Activated effector memory CD4-positive, alpha-beta T cell treated with anti-CD3 and anti-CD28 coated beads, Interleukin-2, amount 50 U/mL, for 16 hours (primary cell): Measurements from ENCODE around the gene APOBEC3G.
"Not testable (repeated sequence)": the region's sequence is repeated elsewhere in the genome, so short reads cannot be mapped to it uniquely, and the experiment has no call there.

Experiments
- DNase-seq: peaks from one replicate; pipeline ENCODE4 v3.0.0-alpha.2; 2020

APOBEC3G gene

DNA sequence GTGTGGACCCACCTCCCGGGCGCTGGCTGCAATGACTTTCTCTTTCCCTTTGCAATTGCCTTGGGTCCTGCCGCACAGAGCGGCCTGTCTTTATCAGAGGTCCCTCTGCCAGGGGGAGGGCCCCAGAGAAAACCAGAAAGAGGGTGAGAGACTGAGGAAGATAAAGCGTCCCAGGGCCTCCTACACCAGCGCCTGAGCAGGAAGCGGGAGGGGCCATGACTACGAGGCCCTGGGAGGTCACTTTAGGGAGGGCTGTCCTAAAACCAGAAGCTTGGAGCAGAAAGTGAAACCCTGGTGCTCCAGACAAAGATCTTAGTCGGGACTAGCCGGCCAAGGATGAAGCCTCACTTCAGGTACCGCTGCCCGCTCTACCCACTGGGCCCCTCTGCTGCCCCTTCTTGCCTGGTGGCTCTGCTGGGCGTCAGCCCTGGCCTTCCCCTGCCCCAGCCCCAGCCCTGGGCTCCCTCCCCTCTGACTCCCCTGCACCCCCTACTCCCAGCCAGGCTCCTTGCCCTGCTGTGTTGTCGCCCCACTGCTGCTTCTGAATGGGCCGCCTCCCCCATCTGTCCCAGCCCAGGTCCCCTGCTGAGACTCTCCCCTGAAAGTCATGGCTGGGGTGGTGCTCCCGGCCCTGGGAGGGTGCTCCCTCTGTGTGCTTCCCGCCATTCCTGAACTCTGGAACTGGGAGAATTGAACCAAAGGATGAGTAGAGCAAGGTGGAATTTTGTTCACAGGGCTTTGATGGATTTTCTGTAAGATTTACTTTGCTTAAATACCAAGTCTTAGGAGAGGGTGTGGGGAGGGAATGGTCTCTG is at the start of gene APOBEC3G:
TSS of gene APOBEC3G (plus strand) at position 250 of the 815 bp plus-strand sequence. CDS start at position 337, 87 bp downstream.
- DNase-seq, result peak; percentile 85

DNA sequence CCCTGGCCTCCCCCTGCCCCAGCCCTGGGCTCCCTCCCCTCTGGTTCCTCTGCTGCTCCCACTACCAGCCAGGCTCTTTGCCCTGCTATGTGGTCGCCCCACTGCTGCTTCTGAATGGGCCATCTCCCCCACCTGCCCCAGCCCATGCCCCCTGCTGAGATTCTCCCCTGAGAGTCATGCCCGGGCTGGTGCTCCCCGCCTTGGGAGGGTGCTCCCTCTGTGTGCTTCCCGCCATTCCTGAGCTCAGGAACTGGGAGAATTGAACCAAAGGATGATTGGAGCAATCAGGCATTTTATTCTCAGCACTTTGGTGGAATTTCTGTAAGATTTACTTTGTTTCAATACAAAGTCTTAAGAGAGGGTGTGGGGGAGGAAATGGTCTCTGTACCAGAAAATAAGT is 49.4 kb upstream of the APOBEC3G start:
- DNase-seq, result no peak

DNA sequence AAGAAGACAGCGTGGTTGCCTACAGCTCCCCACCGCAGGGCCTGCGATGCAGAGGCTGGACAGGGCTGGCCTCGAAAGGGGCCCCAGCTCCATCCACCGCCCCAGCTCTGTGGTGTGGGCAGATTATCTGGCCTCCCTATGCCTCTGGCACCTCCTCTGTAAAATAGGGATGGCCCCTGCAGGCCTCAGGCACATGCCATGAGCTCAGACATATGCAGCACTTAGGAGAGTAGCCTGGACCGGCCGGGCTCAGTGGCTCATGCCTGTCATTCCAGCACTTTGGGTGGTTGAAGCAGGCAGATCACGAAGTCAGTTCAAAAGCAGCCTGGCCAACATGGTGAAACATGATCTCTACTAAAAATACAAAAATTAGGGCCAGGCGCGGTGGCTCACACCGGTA is 48.8 kb upstream of the APOBEC3G start:
- no peak for DNase-seq

DNA sequence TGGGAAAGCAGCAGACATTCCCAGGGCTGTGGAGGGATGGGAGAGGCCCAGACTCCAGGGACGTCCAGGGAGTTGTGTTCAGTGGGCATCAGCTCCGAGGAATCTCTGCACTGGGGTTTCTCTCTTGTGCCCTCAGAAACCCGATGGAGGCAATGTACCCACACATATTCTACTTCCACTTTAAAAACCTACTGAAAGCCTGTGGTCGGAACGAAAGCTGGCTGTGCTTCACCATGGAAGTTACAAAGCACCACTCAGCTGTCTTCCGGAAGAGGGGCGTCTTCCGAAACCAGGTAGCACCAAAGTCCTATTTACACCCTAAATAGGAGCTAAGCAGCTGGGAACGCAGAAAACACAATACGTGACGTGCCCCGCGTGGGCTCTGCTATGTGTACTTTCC is 47.8 kb upstream of the APOBEC3G start:
- DNase-seq, result no peak

DNA sequence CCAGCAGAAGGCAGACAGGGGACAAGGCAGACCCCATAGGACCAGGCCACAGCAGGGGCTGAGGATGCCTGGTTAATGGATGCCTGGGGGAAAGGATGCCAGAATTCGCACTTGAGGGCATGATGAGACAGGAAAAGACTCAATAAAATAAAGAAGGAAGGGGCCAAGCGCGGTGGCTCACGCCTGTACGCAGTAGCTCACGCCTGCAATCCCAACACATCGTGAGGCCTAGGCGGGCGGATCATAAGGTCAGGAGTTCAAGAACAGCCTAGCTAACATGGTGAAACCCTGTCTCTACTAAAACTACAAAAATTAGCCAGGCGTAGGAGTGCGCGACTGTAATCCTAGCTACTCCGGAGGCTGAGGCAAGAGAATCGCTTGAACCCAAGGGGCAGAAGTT is 46.4 kb upstream of the APOBEC3G start:
- DNase-seq, result no peak

DNA sequence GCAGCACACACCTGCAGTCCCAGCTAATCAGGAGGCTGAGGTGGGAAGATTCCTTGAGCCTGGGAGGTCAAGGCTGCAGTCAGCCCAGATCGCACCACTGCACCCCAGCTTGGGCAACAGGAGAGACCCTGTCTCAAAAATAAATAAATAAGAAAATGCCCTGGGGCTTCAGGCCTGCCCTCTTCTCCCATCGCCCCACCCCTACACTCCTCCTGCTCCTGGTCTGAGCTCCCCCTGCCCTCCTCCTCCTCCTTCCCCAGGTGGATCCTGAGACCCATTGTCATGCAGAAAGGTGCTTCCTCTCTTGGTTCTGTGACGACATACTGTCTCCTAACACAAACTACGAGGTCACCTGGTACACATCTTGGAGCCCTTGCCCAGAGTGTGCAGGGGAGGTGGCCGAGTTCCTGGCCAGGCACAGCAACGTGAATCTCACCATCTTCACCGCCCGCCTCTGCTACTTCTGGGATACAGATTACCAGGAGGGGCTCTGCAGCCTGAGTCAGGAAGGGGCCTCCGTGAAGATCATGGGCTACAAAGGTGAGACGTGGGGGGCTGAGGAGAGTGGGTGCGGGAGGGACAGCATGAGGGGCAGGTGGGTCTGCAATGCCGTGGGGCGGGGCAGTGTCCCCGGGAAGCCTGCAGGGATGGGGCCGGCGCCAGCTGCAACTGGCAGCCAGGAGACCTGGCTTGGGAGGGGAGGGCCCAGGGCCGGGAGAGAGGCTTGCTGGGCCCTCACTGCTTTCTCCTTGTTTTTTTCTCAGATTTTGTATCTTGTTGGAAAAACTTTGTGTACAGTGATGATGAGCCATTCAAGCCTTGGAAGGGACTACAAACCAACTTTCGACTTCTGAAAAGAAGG is 45.4 kb upstream of the APOBEC3G start:
- not testable (repeated sequence) for DNase-seq

DNA sequence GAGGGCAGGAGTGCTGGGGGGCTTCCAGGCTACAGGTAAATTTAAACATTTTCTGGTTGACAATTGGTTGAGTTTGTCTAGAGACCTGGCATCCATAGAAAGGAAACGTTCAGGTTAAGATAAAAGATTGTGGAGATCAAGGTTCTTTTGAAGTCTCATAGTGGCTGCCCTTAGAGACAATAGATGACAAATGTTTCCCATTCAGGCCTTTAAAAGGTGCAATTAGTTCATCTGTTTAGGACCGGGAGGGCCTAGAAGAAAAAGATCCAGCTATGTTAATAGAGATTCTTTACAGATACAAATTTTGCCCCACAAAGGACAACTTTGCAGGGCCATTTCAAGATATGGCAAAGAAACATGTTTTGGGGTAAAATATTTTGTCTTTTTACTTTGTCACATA is 40.0 kb upstream of the APOBEC3G start:
- not testable (repeated sequence) for DNase-seq

GRCh38 chr22:39039306-39040126 is 37.6 kb upstream of the APOBEC3G start:
- no peak for DNase-seq

- DNase-seq, result not testable (repeated sequence)
These were observed 36.9 kb upstream of the APOBEC3G start for GRCh38 chr22:39040155-39040537.

- DNase-seq, result peak; percentile 87
These were observed 36.4 kb upstream of the APOBEC3G start, which contains the start of gene APOBEC3F for GRCh38 chr22:39040538-39041296. TSS of gene APOBEC3F (plus strand) at chr22:39040864. CDS start at chr22:39040961, 97 bp downstream.

GRCh38 chr22:39041908-39042307 is 35.2 kb upstream of the APOBEC3G start:
- DNase-seq, result no peak

- DNase-seq, result not testable (repeated sequence)
These were observed 34.0 kb upstream of the APOBEC3G start for GRCh38 chr22:39043063-39043462.

GRCh38 chr22:39045136-39045535 is 31.9 kb upstream of the APOBEC3G start:
- not testable (repeated sequence) for DNase-seq

DNA sequence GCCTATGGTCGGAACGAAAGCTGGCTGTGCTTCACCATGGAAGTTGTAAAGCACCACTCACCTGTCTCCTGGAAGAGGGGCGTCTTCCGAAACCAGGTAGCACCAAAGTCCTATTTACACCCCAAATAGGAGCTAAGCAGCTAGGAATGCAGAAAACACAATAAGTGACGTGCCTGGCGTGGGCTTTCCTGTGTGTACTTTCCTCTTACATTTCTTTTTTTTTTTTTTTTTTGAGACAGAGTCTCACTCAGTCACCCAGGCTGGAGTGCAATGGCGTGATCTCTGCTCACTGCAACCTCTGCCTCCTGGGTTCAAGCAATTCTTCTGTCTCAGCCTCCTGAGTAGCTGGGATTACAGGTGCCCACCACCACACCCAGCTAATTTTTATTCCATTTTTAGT is 27.6 kb upstream of the APOBEC3G start:
- DNase-seq, result not testable (repeated sequence)

DNA sequence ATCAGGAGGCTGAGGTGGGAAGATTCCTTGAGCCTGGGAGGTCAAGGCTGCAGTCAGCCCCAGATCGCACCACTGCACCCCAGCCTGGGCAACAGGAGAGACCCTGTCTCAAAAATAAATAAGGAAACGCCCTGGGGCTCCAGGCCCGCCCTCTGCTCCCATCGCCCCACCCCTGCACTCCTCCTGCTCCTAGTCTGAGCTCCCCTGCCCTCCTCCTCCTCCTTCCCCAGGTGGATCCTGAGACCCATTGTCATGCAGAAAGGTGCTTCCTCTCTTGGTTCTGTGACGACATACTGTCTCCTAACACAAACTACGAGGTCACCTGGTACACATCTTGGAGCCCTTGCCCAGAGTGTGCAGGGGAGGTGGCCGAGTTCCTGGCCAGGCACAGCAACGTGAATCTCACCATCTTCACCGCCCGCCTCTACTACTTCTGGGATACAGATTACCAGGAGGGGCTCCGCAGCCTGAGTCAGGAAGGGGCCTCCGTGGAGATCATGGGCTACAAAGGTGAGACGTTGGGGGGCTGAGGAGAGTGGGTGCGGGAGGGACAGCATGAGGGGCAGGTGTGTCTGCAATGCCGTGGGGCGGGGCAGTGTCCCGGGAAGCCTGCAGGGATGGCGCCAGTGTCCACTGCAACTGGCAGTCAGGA is 25.1 kb upstream of the APOBEC3G start:
- not testable (repeated sequence) for DNase-seq

DNA sequence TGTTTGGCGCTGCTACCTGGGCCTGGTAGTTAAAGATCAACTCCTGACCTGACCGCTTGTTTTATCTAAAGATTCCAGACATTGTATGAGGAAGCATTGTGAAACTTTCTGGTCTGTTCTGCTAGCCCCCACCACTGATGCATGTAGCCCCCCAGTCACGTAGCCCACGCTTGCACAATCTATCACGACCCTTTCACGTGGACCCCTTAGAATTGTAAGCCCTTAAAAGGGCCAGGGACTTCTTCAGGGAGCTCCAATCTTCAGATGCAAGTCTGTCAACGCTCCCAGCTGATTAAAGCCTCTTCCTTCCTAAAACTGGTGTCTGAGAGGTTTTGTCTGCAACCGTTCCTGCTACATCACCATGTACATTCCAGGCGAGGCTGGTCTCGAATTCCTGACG is 21.4 kb upstream of the APOBEC3G start:
- no peak for DNase-seq

GRCh38 chr22:39061290-39061689 is 15.8 kb upstream of the APOBEC3G start:
- not testable (repeated sequence) for DNase-seq

GRCh38 chr22:39061951-39062350 is 15.1 kb upstream of the APOBEC3G start:
- not testable (repeated sequence) for DNase-seq

DNA sequence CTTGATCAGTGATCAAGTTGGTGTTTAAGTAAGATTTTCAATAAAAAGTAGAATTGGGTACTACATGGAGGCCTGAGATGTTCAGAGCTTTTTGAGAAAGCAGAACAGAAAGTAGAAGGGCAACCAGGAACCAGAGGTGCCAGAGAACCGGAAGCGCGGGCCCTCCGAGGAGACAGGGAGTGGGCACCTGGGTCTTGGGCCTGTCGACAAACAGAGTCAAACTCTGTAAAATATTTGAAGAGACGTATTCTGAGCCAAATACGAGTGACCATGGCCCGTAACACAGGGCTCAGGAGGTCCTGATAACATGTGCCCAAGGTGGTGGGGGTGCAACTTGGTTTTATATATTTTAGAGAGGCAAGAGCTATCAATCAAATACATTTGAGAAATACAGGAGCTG is 13.2 kb upstream of the APOBEC3G start:
- DNase-seq, result not testable (repeated sequence)

GRCh38 chr22:39066442-39067276 is 10.4 kb upstream of the APOBEC3G start:
- not testable (repeated sequence) for DNase-seq
